ENCODE results near the gene SLMAP. TPM values are rescaled to one million over a fixed set of nuclear protein-coding genes. Genes with fewer than 3 reads are reported as not detected.

Gene SLMAP
- total RNA-seq, 1 donor from 2014 or later: 71.5 TPM

DNA sequence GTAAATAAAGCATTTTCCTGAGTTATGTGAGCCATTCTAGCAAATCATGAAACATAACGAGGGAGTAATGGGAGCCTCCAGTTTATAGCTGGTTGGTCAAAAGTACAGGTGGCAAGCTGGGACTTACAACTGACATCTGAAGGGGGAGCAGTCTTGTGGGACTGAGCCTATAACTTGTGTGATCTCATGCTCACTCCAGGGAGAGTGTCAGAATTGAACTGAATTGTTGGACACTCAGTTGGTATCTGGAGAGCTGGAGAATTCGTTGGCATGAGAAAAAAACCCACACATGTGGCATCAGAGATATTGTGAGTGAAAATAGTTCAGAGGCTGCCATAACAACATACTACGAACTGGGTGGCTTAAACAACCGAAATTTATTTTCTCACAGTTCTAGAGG lies 40.4 kb upstream of the SLMAP start:
- no peaks in the 10 kb centered on the region for H3K4me1 Mint-ChIP-seq (ENCODE audit: unreplicated experiment)
- peaks cover under 1% of the 10 kb centered on the region for H3K9me3 Mint-ChIP-seq (ENCODE audit: unreplicated experiment)
- H3K27me3 Mint-ChIP-seq (ENCODE audit: unreplicated experiment): no peaks in the 10 kb centered on the region
- TF ChIP-seq, protein P1, sequence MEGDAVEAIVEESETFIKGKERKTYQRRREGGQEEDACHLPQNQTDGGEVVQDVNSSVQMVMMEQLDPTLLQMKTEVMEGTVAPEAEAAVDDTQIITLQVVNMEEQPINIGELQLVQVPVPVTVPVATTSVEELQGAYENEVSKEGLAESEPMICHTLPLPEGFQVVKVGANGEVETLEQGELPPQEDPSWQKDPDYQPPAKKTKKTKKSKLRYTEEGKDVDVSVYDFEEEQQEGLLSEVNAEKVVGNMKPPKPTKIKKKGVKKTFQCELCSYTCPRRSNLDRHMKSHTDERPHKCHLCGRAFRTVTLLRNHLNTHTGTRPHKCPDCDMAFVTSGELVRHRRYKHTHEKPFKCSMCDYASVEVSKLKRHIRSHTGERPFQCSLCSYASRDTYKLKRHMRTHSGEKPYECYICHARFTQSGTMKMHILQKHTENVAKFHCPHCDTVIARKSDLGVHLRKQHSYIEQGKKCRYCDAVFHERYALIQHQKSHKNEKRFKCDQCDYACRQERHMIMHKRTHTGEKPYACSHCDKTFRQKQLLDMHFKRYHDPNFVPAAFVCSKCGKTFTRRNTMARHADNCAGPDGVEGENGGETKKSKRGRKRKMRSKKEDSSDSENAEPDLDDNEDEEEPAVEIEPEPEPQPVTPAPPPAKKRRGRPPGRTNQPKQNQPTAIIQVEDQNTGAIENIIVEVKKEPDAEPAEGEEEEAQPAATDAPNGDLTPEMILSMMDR (IDR thresholded peaks at IDR 0.05): no peak
- no peak overlapping the region for H3K27ac Mint-ChIP-seq (ENCODE audit: unreplicated experiment)
- no peak overlapping the region for H3K4me3 Mint-ChIP-seq (ENCODE audit: unreplicated experiment)
- no peaks in the 10 kb centered on the region for H3K36me3 Mint-ChIP-seq (ENCODE audit: unreplicated experiment)
- DNase-seq (ENCODE audit: extremely low spot score, unreplicated experiment): no peak

DNA sequence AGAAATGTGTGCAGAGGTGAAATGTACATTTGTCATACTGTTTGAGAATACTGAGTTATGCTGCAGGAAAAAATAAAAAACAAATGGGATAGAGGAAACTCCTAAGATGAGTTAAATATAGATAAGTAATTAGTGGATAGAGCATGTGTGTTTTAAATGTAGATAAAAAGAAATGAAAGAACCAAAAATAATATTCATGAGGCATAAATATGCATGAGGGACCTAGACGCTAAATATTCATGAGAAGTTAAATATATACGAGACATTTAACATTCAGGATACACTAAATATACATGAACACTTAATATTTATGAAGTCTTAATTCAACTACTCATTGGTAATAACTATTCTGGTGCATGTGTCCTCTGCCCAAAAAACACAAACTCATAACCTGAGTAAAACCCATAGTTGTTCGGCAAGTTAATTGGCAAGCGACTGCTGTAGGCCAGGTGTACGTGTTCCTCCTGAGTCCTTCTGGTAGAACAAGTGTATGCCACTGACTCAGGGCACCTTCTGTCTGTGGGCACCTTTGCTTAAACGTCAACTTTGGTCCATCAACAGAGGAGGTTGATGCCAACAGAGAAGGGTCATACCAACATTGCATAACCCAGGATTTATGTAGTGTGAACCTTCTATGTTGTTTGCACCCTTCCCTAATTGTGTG lies 38.8 kb upstream of the SLMAP start:
- TF ChIP-seq, protein P1 (IDR thresholded peaks at IDR 0.05): no peak
- DNase-seq (ENCODE audit: extremely low spot score, unreplicated experiment): no peak

DNA sequence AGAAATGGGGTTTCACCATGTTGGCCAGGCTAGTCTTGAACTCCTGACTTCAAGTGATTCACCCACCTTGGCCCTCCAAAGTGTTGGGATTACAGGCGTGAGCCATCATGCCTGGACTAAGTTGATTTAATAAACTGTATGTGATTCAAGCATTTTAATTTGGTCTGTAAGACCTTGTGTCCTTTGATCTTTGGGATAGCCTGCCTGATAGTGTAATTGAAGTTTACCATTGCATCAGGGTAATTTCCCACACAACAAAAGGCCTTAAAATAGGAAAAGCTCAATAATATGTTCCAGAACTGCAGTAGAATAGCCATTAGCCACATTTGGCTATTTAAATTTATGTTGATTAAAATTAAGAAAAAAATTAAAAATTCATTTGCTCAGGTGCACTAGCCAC lies 38.0 kb upstream of the SLMAP start:
- DNase-seq (ENCODE audit: extremely low spot score, unreplicated experiment): no peak
- peaks cover 12% of the 10 kb centered on the region for H3K27me3 Mint-ChIP-seq (ENCODE audit: unreplicated experiment)
- H3K9me3 Mint-ChIP-seq (ENCODE audit: unreplicated experiment): no peaks in the 10 kb centered on the region
- H3K27ac Mint-ChIP-seq (ENCODE audit: unreplicated experiment): no peak overlapping the region
- no peaks in the 10 kb centered on the region for H3K36me3 Mint-ChIP-seq (ENCODE audit: unreplicated experiment)
- TF ChIP-seq, protein P1 (IDR thresholded peaks at IDR 0.05): no peak
- H3K4me1 Mint-ChIP-seq (ENCODE audit: unreplicated experiment): no peaks in the 10 kb centered on the region
- no peak overlapping the region for H3K4me3 Mint-ChIP-seq (ENCODE audit: unreplicated experiment)

More for the DNA sequence above, 38.8 kb upstream of the SLMAP start:
- Mint-ChIP-seq H3K4me1 (ENCODE audit: unreplicated experiment) (no peaks in the 10 kb centered on the region), H3K27ac (ENCODE audit: unreplicated experiment) (no peak overlapping the region), H3K4me3 (ENCODE audit: unreplicated experiment) (no peak overlapping the region), H3K9me3 (ENCODE audit: unreplicated experiment) (no peaks in the 10 kb centered on the region), H3K27me3 (ENCODE audit: unreplicated experiment) (peaks cover 8% of the 10 kb centered on the region), H3K36me3 (ENCODE audit: unreplicated experiment) (no peaks in the 10 kb centered on the region)

DNA sequence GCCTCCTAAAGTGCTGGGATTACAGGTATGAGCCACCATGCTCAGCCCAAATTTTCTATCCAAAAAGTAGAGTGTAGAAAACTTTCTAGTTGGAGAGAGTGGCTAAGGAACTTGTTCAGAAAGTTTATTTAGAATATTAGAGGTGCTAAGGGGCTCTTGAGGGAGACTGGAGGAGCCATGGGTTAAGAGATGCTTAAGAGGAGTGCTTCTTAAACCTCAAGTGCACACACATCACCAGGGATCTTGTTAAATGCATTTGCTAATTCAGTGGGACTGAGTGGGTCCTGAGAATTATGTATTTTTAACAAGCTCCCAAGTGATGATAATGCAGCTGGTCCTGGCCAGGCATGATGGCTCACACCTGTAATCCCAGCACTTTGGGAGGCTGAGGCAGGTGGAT lies 29.7 kb upstream of the SLMAP start:
- TF ChIP-seq, protein P1 (IDR thresholded peaks at IDR 0.05): no peak
- H3K27me3 Mint-ChIP-seq (ENCODE audit: unreplicated experiment): peaks cover 13% of the 10 kb centered on the region
- H3K27ac Mint-ChIP-seq (ENCODE audit: unreplicated experiment): no peak overlapping the region
- no peaks in the 10 kb centered on the region for H3K36me3 Mint-ChIP-seq (ENCODE audit: unreplicated experiment)
- no peaks in the 10 kb centered on the region for H3K9me3 Mint-ChIP-seq (ENCODE audit: unreplicated experiment)
- H3K4me3 Mint-ChIP-seq (ENCODE audit: unreplicated experiment): no peak overlapping the region
- no peaks in the 10 kb centered on the region for H3K4me1 Mint-ChIP-seq (ENCODE audit: unreplicated experiment)
- no peak for DNase-seq (ENCODE audit: extremely low spot score, unreplicated experiment)

- no peaks in the 10 kb centered on the region for H3K4me1 Mint-ChIP-seq (ENCODE audit: unreplicated experiment)
- DNase-seq (ENCODE audit: extremely low spot score, unreplicated experiment): peak; percentile 38
- no peak overlapping the region for H3K27ac Mint-ChIP-seq (ENCODE audit: unreplicated experiment)
These were observed 29.0 kb upstream of the SLMAP start for GRCh38 chr3:57727106-57727505.

More at GRCh38 chr3:57727106-57727505, 29.0 kb upstream of the SLMAP start:
- no peaks in the 10 kb centered on the region for H3K36me3 Mint-ChIP-seq (ENCODE audit: unreplicated experiment)
- peaks cover 9% of the 10 kb centered on the region for H3K27me3 Mint-ChIP-seq (ENCODE audit: unreplicated experiment)
- H3K9me3 Mint-ChIP-seq (ENCODE audit: unreplicated experiment): no peaks in the 10 kb centered on the region
- TF ChIP-seq, protein P1 (IDR thresholded peaks at IDR 0.05): no peak
- H3K4me3 Mint-ChIP-seq (ENCODE audit: unreplicated experiment): no peak overlapping the region
